GM18505 (cell line): ENCODE measurements around the gene FAM181B.

Source experiments
- ATAC-seq: cut with Tn5 transposase; IDR thresholded peaks from one replicate; pipeline ENCODE4 v1.9.1; 2021; ENCODE audit not compliant: unreplicated experiment
- POLR2A ChIP-seq: IDR thresholded peaks from 4 replicates; pipeline ENCODE4 v1.6.1; 2011; ENCODE audit warnings: borderline replicate concordance; ENCODE audit not compliant: insufficient read depth, insufficient read length; ENCODE audit errors: extremely low read depth

The FAM181B gene

GRCh38 chr11:82733444-82734119 lies at the start of gene FAM181B:
Gene FAM181B, minus strand, starts transcription at chr11:82733864. Its CDS starts 135 bp downstream, at chr11:82733729.
- ATAC-seq: no peak
- no peak for TF ChIP-seq POLR2A

- no peak for ATAC-seq
- no peak for TF ChIP-seq POLR2A
Measured at GRCh38 chr11:82782825-82783374, 49.2 kb upstream of the FAM181B start.

- TF ChIP-seq POLR2A: no peak
- ATAC-seq: no peak
Measured at GRCh38 chr11:82778776-82779175, 45.1 kb upstream of the FAM181B start.

- ATAC-seq: no peak
- no peak for TF ChIP-seq POLR2A
Measured at GRCh38 chr11:82776377-82776776, 42.7 kb upstream of the FAM181B start.

GRCh38 chr11:82775736-82776346 lies 42.2 kb upstream of the FAM181B start:
- ATAC-seq: peak; percentile 99
- no peak for TF ChIP-seq POLR2A

- TF ChIP-seq POLR2A: no peak
Measured at GRCh38 chr11:82775218-82775617, 41.6 kb upstream of the FAM181B start.

GRCh38 chr11:82771781-82772180 lies 38.1 kb upstream of the FAM181B start:
- TF ChIP-seq POLR2A: no peak
- ATAC-seq: no peak

More at GRCh38 chr11:82775218-82775617, 41.6 kb upstream of the FAM181B start:
- ATAC-seq: no peak

GRCh38 chr11:82767123-82767522 lies 33.5 kb upstream of the FAM181B start:
- no peak for TF ChIP-seq POLR2A
- no peak for ATAC-seq

- no peak for ATAC-seq
- TF ChIP-seq POLR2A: no peak
Measured at GRCh38 chr11:82765466-82766034, 31.9 kb upstream of the FAM181B start.

GRCh38 chr11:82763167-82763566 lies 29.5 kb upstream of the FAM181B start:
- no peak for ATAC-seq
- TF ChIP-seq POLR2A: no peak

- ATAC-seq: no peak
- no peak for TF ChIP-seq POLR2A
Measured at GRCh38 chr11:82759649-82760048, 26.0 kb upstream of the FAM181B start.

GRCh38 chr11:82757660-82758357 lies 24.1 kb upstream of the FAM181B start:
- ATAC-seq: no peak
- TF ChIP-seq POLR2A: no peak

- TF ChIP-seq POLR2A: no peak
- ATAC-seq: no peak
Measured at GRCh38 chr11:82756765-82757639, 23.3 kb upstream of the FAM181B start.

- no peak for TF ChIP-seq POLR2A
- no peak for ATAC-seq
Measured at GRCh38 chr11:82754410-82754809, 20.7 kb upstream of the FAM181B start.
